ENCODE results near the gene CAMK1D.

Gene CAMK1D

GRCh38 chr10:12405342-12406320 lies 56.3 kb downstream of the CAMK1D start:
- DNase-seq, result no peak

- DNase-seq, result no peak
Measured at GRCh38 chr10:12406764-12407400, 57.5 kb downstream of the CAMK1D start.

- no peak for DNase-seq
Measured at GRCh38 chr10:12408472-12408871, 59.1 kb downstream of the CAMK1D start.

GRCh38 chr10:12409161-12409560 lies 59.8 kb downstream of the CAMK1D start:
- DNase-seq, result no peak

GRCh38 chr10:12409613-12410012 lies 60.3 kb downstream of the CAMK1D start:
- no peak for DNase-seq

- DNase-seq, result no peak
Measured at GRCh38 chr10:12412666-12413368, 63.5 kb downstream of the CAMK1D start.

- DNase-seq, result no peak
Measured at GRCh38 chr10:12413369-12413711, 64.0 kb downstream of the CAMK1D start.

- peak; percentile 57 for DNase-seq
Measured at GRCh38 chr10:12414278-12414989, 65.1 kb downstream of the CAMK1D start.

GRCh38 chr10:12416344-12417050 lies 67.2 kb downstream of the CAMK1D start:
- DNase-seq, result no peak

GRCh38 chr10:12417331-12417730 lies 68.0 kb downstream of the CAMK1D start:
- DNase-seq, result no peak

GRCh38 chr10:12418000-12418399 lies 68.7 kb downstream of the CAMK1D start:
- DNase-seq, result peak; percentile 62

- DNase-seq, result peak; percentile 71
Measured at GRCh38 chr10:12418725-12419261, 69.4 kb downstream of the CAMK1D start.

- DNase-seq, result peak; percentile 98
Measured at GRCh38 chr10:12419262-12419847, 70.0 kb downstream of the CAMK1D start.

- DNase-seq, result no peak
Measured at GRCh38 chr10:12420530-12421120, 71.3 kb downstream of the CAMK1D start.

GRCh38 chr10:12422189-12422588 lies 72.8 kb downstream of the CAMK1D start:
- DNase-seq, result no peak

- no peak for DNase-seq
Measured at GRCh38 chr10:12423896-12424295, 74.5 kb downstream of the CAMK1D start.

GRCh38 chr10:12427276-12427675 lies 77.9 kb downstream of the CAMK1D start:
- no peak for DNase-seq

- DNase-seq, result no peak
Measured at GRCh38 chr10:12428447-12429135, 79.2 kb downstream of the CAMK1D start.

GRCh38 chr10:12430406-12430982 lies 81.1 kb downstream of the CAMK1D start:
- no peak for DNase-seq

Data from fibroblast of skin of right biceps (primary cell).